Omental fat pad (tissue), 4 donors: ENCODE data around the gene RRN3. TPM values are rescaled to one million over a fixed set of nuclear protein-coding genes. Genes with fewer than 3 reads are reported as not detected.

Experiments
- ATAC-seq: fragments of 150-250 bp; one replicate; pipeline ENCODE4 v1.9.1; 2016; ENCODE audit warnings: mild to moderate bottlenecking, moderate library complexity; ENCODE audit not compliant: low FRiP score
- DNase-seq: peaks from one replicate; pipeline ENCODE4 v3.0.0-alpha.2; 2019; ENCODE audit warnings: low spot score
- CTCF ChIP-seq, 3 donors: fragments of 450-650 bp; IDR thresholded peaks; one replicate each; pipeline ENCODE4 v1.5.1; 2016 to 2017; ENCODE audit warnings: antibody characterized with exemption in 3 of 3, mild to moderate bottlenecking in 3 of 3, moderate library complexity in 2 of 3
- total RNA-seq, 4 donors: library from RNA; depleted of rRNA; stranded (reverse); fragments of >200 nt; gene quantifications; one replicate each; pipeline ENCODE4 v1.1.0, GENCODE V29; 2016

RRN3 gene
- total RNA-seq, 4 donors from 2014 or later, result 29.3 to 55.4 (median 41.9) TPM

DNA sequence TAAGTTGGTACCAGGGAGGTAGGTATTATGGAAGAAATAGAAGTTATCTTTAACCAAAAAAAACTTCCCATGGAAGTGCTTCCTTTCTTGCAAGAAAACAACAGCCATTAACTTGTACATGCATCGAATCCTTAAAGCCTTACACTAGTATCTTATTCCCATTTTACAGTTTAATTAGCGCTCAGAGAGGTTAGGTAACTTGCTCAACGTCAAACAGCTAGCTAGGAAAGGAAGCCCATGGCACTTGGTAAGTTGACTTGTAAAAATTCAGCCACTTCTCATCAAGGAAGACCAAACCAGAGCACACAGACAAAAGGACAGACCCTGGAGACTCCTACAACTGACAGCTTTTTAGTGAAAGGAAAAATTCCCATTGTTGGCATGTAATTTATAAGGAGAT, 34.7 kb downstream of the RRN3 start:
- TF ChIP-seq CTCF (IDR thresholded peaks at IDR 0.05), result no peak
- no peak for DNase-seq
- ATAC-seq, result no peak

DNA sequence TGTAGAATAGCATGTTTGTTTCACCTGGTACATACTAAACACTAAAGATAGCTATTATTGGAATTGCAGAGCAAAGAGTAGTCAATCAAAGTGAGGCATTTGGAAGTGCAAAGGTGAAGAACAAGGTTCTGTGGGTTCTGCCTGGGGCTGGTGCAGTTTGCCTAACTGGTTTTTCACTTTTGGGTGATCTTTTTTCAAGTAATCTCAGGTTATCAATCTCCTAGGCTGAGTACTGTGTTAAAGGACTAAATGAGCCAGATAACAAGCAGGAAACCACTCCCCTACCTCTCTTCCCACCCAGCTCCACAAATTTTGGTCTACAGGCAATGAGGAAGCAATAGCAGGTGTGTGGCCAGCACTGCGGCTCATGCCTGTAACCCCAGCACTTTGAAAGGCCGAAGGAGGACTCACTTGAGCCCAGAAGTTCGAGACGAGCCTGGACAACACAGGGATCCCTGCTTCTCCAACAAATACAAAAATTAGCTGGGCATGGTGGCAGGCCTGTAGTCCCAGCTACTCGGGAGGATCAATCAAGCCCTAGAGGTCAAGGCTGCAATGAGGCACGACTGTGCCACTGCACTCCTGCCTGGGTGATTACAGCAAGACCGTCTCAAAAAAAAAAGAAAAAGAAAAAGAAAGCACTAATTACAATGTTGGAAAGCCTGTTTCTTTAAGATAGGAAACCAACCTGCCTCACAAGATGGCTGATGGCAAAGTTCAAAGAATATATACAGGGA, 36.2 kb downstream of the RRN3 start:
- DNase-seq, result no peak
- no peak for TF ChIP-seq CTCF (IDR thresholded peaks at IDR 0.05)
- ATAC-seq, result no peak

DNA sequence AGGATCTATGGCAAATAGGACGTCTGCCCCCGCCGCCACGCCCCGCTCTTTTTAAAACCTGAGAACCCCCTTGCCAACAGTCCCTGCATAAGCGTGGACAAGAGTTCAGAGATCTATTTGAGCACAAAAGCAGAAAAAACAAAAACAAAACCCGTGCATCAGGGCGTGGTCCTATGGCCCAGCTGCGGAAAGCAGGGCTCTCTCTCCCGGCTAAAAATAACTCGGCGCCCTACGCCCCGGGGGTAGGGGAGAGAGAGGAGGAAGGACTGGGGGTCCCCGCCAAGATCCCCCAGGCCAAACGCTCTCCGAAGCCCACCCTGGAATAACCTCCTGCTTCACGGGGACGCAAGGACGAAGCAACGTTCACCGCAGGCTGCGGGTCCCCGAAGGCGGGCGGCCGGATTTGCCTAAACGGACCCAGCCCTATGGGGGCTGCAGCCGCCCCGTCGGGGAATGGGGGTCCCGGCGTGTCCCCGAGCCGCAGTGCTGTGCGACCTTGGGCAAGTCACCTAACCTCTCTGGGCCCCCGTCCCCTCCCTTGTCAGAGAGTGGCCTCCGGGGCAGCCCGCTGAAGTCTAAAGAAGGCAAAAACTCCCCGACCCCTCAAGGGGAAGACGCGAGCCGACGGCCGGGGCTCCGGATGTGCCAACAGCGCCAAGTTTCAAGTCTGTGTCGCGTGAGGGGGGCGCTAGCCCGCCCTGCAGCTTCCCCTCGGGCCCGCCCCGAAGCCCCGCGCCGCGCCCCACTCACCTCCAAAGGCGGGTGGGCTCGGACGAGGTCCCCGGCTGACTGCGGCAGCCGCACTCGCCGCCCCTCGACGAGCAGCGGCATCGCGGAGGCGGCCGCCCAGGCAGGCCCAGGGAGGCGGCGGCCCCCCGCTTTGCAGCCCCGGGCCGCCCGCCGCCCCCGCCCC, 38.7 kb downstream of the RRN3 start:
- peak; percentile 43 for ATAC-seq
- TF ChIP-seq CTCF (IDR thresholded peaks at IDR 0.05), result no peak
- no peak for DNase-seq

- DNase-seq (no peak), ATAC-seq (no peak)
- no peak for TF ChIP-seq CTCF (IDR thresholded peaks at IDR 0.05)
These were observed 39.5 kb downstream of the RRN3 start for GRCh38 chr16:15054357-15055140.

DNA sequence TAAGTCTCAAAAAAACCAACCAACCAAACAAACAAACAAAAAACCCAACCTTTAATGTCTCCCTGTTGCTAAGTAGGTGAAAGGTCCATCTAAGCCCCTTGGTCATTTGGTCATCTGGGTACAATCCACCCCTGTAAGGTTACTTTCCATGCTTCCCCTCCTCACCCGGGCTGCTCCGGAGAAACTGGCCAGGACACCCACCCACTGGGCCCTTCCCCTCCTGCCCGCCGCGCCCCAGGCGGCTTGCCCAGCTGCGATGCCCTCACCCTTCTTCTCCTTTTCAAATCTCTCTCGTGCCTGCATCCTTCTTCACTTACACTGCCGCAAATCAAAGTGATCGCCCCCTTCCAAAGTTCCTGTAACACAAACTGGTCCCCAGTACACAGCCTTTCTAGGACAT, 40.2 kb downstream of the RRN3 start:
- no peak for ATAC-seq
- DNase-seq, result no peak
- TF ChIP-seq CTCF (IDR thresholded peaks at IDR 0.05), result no peak

DNA sequence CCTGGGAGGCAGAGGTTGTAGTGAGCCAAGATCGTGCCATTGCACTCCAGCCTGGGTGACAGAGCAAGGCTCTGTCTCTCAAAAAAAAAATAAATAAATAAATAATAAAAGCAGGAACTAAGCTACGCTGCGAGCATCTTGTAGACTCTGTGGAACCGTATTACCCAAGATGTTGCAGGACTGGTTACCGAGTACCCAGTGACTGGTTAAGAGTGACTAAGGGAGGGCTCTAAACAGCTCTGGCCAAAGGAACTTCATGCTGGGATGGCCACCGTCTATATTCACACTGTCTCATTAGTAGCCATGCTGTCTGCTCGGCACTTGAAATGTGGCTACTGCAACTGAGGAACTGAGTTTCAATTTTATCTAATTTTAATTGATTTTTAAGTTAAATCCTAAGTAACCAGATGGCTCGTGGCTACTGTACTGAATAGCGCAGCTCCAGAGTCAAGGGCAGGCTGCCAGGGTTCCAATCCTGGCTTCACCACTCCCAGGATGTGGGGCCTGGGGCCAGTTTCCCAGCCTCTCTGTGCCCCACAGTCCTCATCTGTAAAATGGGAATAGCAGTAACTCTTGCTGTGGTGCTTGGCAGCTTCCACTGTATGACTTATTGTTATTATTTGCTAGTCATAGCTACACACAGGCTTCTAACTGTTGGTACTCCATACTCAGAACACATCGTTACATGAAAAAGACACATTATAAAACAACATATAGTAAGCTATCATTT, 41.2 kb downstream of the RRN3 start:
- no peak for DNase-seq
- no peak for ATAC-seq
- no peak for TF ChIP-seq CTCF (IDR thresholded peaks at IDR 0.05)
